BLaER1 treated with 17β-estradiol and CSF1 and Interleukin-3, amounts not matched to agents 10 nM and 100 nM (cell line): ENCODE results near the gene KANK2.
"Not testable (repeated sequence)": the region's sequence is repeated elsewhere in the genome, so short reads cannot be mapped to it uniquely, and the experiment has no call there.

Experiments
- H3K27ac ChIP-seq, 11 experiments: shearing (Covaris generic); formaldehyde crosslinking; 2 replicates each; pipeline ENCODE4 v1.8.1; 2022
- H3K27me3 ChIP-seq, 11 experiments: shearing (Covaris generic); formaldehyde crosslinking; 2 replicates each; pipeline ENCODE4 v1.8.1; 2022
- H3K36me3 ChIP-seq, 11 experiments: shearing (Covaris generic); formaldehyde crosslinking; 2 replicates each; pipeline ENCODE4 v1.8.1; 2022
- H3K4me1 ChIP-seq, 10 experiments: shearing (Covaris generic); formaldehyde crosslinking; 2 replicates each; pipeline ENCODE4 v1.8.1; 2022
- H3K4me2 ChIP-seq, 11 experiments: shearing (Covaris generic); formaldehyde crosslinking; 2 replicates each; pipeline ENCODE4 v1.8.1; 2022
- H3K4me3 ChIP-seq, 10 experiments: shearing (Covaris generic); formaldehyde crosslinking; 2 replicates each; pipeline ENCODE4 v1.8.1; 2022
- H3K9ac ChIP-seq, 11 experiments: shearing (Covaris generic); formaldehyde crosslinking; 2 replicates each; pipeline ENCODE4 v1.8.1; 2022
- H3K9me3 ChIP-seq, 11 experiments: shearing (Covaris generic); formaldehyde crosslinking; replicated peaks in 1 of 11; 2 replicates each; pipeline ENCODE4 v1.8.1; 2022
- H4K20me1 ChIP-seq, 11 experiments: shearing (Covaris generic); formaldehyde crosslinking; 2 replicates each; pipeline ENCODE4 v1.8.1; 2022
- Cebpa-rat ChIP-seq, 11 experiments: shearing (Covaris generic); IDR thresholded peaks; 2 replicates each; pipeline ENCODE4 v1.8.1; 2022

Gene KANK2

DNA sequence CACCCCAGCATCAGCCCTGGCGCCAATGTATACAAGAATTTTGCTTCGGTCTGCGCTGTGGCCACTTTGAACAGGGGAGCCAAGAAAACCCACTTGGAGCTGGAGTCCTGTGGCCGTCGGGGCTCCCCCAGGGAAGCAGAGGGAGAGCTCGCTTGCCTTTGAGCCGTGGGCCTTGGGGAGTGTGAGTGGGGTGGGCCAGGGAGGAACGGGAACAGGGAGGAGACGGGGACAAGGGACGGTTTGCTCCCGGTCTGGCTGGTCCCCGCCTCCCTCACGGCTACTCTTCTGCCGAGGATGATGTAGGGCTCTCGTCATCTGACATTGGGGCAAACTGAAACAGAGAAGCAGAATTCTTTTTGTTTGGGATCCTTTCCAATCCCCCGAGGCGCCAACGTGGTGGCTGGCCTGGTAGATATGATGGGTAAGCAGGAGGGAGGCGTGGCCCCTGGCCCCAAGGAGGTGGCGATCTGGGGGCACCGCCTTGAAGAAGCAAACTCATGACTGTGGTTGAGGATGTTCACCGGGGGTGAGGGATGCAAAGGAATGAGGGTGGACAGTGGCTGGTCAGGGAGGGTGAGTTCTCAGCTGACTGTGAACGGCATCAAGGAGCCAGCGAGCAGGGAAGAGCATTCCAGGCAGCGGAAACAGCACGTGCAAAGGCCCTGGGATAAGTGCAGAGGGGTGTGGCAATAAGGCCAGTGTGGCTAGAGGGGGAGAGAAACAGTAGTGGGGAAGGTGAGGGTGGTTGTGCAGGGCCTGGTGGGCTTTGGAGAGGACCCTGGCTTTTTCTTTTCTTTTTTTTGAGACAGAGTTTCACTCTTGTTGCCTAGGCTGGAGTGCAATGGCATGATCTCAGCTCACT lies 30.8 kb downstream of the KANK2 start:
- Histone ChIP-seq H3K4me3 (no peak overlapping the region), H4K20me1 (0 out of 22 replicates have a peak, but pooled peaks cover 0 to 5% (median 0%) of the 10 kb centered on the region in 11 experiments), H3K4me1 (no peaks in the 10 kb centered on the region), H3K9ac (no peak overlapping the region), H3K36me3 (peaks cover 37 to 84% (median 64%) of the 10 kb centered on the region in 11 experiments), H3K27ac (no peak overlapping the region), H3K4me2 (no peak overlapping the region), H3K9me3 (peaks cover 0 to under 1% (median 0%) of the 10 kb centered on the region in 11 experiments; a peak in 1 of 22 replicates), H3K27me3 (no peaks in the 10 kb centered on the region)
- no peak for TF ChIP-seq Cebpa-rat (IDR thresholded peaks at IDR 0.05)

DNA sequence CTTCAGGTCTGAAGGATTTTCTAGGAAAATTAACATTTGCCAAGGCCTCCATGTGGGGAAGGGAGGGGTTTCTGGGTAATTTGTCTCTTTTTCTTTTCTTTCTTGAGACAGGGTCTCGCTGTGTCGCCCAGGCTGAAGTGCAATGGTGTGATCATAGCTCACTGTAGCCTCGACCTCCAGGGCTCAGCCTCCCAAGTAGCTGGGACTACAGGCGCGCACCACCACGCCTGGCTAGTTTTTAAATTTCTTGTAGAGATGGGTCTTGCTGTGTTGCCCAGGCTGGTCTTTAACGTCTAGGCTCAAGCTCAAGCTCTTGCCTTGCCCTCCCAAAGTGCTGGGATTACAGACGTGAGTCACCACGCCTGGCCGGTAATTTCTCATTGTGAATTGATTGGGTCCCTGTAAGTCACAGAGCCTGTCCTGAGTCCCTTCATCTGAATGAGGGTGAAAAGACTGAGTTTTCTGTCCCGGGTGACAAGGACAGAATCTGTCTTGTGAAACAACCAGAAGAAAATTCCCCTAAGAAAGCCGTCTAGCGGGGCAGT lies 31.8 kb downstream of the KANK2 start:
- Histone ChIP-seq H3K27ac (no peak overlapping the region; a peak in 1 of 22 replicates), H3K9me3 (peaks cover 0 to 10% (median 3%) of the 10 kb centered on the region in 11 experiments; a peak in 11 of 22 replicates), H3K9ac (no peak overlapping the region), H3K27me3 (no peaks in the 10 kb centered on the region), H3K4me2 (no peak overlapping the region), H3K4me1 (peaks cover 0 to under 1% (median 0%) of the 10 kb centered on the region in 10 experiments; a peak in 2 of 20 replicates), H3K36me3 (peaks cover 32 to 75% (median 55%) of the 10 kb centered on the region in 11 experiments), H3K4me3 (no peak overlapping the region), H4K20me1 (0 out of 22 replicates have a peak, but pooled peaks cover 0 to 5% (median 0%) of the 10 kb centered on the region in 11 experiments)
- TF ChIP-seq Cebpa-rat (IDR thresholded peaks at IDR 0.05) = no peak

DNA sequence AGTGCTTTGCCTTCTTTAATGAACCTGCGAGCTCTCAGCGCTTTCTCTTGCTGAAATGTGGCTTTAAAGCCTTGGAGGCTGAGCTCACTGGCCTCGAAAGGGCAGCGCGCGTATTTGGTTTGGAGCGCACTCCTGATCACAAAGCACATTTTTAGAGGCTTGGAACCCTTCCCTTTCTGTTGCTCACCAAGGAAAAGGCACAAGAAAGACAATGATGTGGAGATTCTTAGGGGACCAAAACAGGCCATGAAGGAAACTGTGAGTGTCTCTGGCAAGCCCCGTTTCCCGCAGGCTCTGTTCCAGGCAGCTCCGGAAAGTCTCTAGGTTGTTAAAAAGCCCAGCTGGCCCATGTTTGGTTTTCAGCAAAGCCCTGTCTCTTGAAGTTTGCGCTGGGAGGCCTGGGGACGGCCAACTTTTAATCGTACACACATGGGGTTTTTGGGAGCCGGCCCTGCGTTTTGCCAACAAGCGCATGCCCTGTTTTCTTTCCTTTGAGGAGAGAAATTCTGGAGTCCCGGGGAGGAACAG lies 32.4 kb downstream of the KANK2 start:
- H3K4me1 ChIP-seq = peaks cover 0 to 7% (median 3%) of the 10 kb centered on the region in 10 experiments; a peak in 9 of 20 replicates
- H3K9ac ChIP-seq = no peak overlapping the region
- H3K36me3 ChIP-seq = peaks cover 31 to 69% (median 49%) of the 10 kb centered on the region in 11 experiments
- no peaks in the 10 kb centered on the region for H3K27me3 ChIP-seq
- no peak overlapping the region for H3K4me3 ChIP-seq
- peaks cover 0 to 16% (median 7%) of the 10 kb centered on the region in 11 experiments; a peak in 11 of 22 replicates for H3K9me3 ChIP-seq
- no peak overlapping the region; a peak in 1 of 22 replicates for H3K27ac ChIP-seq
- TF ChIP-seq Cebpa-rat (IDR thresholded peaks at IDR 0.05) = no peak
- H3K4me2 ChIP-seq = no peak overlapping the region
- 0 out of 22 replicates have a peak, but pooled peaks cover 0 to 5% (median 0%) of the 10 kb centered on the region in 11 experiments for H4K20me1 ChIP-seq

DNA sequence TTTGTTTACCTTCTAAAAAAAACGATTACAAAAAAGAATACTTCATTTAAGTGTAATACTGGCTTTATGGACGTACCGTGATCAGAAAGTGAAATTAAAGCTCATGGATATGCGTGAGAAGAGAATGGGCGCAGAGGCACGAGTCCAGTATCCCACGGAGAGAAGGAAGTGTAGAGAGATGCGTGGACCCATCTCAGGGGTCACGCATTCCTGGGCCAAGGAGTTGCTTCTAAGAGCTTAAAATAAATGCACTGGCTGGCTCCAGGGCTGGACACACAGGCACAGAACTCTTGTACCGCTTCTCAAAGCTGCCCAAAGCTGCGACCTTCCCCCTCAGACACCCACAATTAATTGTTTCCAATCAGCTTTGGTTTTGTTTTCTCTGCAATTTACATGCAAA lies 33.0 kb downstream of the KANK2 start:
- H3K27me3 ChIP-seq = no peaks in the 10 kb centered on the region
- H3K9me3 ChIP-seq = peaks cover 0 to 16% (median 7%) of the 10 kb centered on the region in 11 experiments; a peak in 11 of 22 replicates
- 0 out of 22 replicates have a peak, but pooled peaks cover 0 to 5% (median 0%) of the 10 kb centered on the region in 11 experiments for H4K20me1 ChIP-seq
- H3K9ac ChIP-seq = no peak overlapping the region
- H3K4me3 ChIP-seq = no peak overlapping the region
- no peak overlapping the region for H3K27ac ChIP-seq
- H3K36me3 ChIP-seq = peaks cover 24 to 62% (median 42%) of the 10 kb centered on the region in 11 experiments
- peaks cover 0 to 13% (median 7%) of the 10 kb centered on the region in 10 experiments; a peak in 13 of 20 replicates for H3K4me1 ChIP-seq
- TF ChIP-seq Cebpa-rat (IDR thresholded peaks at IDR 0.05) = no peak
- H3K4me2 ChIP-seq = no peak overlapping the region

DNA sequence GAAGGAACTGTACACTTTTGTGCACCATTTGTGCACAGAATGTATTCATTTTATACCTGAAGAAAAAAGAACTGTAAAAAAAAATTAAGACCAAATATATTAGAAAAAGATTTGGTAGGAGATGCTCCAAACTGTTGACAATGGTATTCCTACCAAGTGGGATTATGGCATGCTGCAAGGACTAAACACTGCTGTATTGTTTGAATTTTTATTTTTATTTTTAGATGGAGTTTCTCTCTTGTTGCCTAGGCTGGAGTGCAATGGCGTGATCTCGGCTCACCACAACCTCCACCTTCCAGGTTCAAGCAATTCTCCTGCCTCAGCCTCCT lies 36.9 kb downstream of the KANK2 start:
- H3K36me3 ChIP-seq = peaks cover 1 to 23% (median 7%) of the 10 kb centered on the region in 11 experiments; a peak in 14 of 22 replicates
- peak overlapping the region in 5 of 11 experiments; percentile 2 to 92 (median 57); a peak in 6 of 22 replicates for H3K4me2 ChIP-seq
- not testable (repeated sequence) for H3K9ac ChIP-seq, H4K20me1 ChIP-seq, H3K27ac ChIP-seq, H3K4me3 ChIP-seq, H3K27me3 ChIP-seq
- peaks cover 0 to 16% (median 7%) of the 10 kb centered on the region in 11 experiments; a peak in 11 of 22 replicates for H3K9me3 ChIP-seq
- peaks cover 6 to 44% (median 27%) of the 10 kb centered on the region in 10 experiments; a peak in 19 of 20 replicates for H3K4me1 ChIP-seq

DNA sequence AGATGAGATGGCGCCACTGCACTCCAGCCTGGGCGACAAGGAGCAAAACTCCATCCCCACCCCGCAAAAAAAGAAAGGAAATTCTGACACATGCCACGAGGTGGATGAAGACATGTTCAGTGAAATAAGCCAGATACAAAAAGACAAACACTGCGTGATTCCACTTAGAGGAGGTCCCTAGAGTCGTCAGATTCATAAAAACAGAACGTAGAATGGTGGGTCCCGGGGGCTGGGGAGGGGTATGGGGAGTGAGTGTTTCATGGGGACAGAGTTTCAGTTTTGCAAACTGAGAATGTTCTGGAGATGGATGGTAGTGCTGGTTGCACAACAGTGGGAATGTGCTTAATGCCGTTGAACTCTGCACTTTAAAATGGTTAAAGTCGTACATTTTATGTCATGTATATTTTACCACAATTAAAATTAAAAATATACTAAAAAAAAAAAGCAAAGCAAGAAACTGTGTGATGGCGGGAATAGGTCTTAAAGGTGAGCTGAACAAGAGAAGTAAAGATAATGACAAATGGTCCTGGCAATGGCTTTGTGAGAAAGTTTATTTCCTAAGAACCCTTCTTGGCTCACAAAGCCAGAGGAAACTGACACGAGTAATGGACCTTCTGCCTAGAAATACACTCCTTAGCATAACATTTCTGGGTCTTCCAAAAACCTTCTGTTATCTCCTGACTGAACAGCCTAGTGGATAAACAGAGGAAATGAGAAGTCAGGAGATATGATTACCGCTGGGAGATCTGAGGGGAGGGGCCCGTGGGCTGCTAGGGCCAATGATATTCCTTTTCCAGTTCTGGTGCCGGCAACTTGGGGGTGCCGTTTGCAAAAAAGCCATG lies 37.5 kb downstream of the KANK2 start:
- Histone ChIP-seq H3K4me1 (peaks cover 10 to 50% (median 32%) of the 10 kb centered on the region in 10 experiments), H3K4me3 (no peak overlapping the region), H3K4me2 (peak overlapping the region in 6 of 11 experiments; percentile 11 to 92 (median 58); a peak in 10 of 22 replicates), H3K9ac (no peak overlapping the region), H4K20me1 (no peaks in the 10 kb centered on the region), H3K27me3 (no peaks in the 10 kb centered on the region), H3K36me3 (peaks cover 0 to 18% (median 1%) of the 10 kb centered on the region in 11 experiments; a peak in 6 of 22 replicates), H3K27ac (no peak overlapping the region), H3K9me3 (peaks cover 0 to 16% (median 7%) of the 10 kb centered on the region in 11 experiments; a peak in 11 of 22 replicates)
- no peak for TF ChIP-seq Cebpa-rat (IDR thresholded peaks at IDR 0.05)

DNA sequence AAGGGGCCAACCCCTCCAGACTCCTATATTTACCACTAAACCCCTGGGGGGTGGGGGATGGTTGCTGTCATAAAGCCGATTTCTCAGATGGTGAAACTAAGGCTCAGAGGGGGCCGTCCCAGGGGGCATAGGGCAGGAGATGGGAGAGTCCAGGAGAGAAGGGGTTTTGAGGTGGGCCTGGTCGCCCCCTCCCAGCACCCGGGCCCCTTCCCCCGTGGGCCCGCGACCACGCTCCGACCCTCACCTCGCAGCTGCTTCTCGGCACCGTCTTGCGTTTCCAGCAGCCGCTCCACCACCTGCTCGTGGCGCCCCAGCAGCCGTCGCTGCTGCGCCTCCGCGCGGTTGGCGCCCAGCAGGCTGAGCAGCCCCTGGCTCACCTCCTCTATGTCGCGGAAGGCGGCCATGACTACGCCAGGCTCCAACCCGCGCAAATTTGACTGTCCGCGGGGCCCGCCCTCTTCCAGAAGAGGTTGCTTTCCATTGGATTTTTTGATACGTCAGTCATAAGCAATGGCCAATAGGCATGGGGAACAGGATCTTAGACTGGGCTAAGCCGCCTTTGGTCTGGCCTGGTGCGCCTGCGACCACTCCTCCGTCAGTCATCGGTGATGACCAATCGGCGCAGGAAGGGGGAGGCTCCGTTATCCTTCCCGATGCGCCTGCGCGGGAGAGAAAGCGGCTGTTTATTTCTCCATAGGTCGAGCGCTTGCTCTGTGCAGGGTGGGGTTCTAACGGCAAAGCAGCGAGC lies 41.8 kb downstream of the KANK2 start, which contains the start of gene SPC24:
Gene SPC24 (minus strand): TSS at position 410 of the 748 bp plus-strand sequence. CDS start 6 bp downstream, at position 404.
- Histone ChIP-seq H3K27ac (peak within 1 kb of the TSS in 10 of 11 experiments; percentile 22 to 91 (median 88); a peak in 19 of 22 replicates), H3K9ac (peak within 1 kb of the TSS; percentile 67 to 92 (median 89)), H3K9me3 (peaks cover 0 to 6% (median 2%) of the 10 kb centered on the region in 11 experiments; a peak in 9 of 22 replicates), H3K4me3 (peak within 1 kb of the TSS; percentile 75 to 99 (median 84)), H3K4me1 (peaks cover 23 to 73% (median 46%) of the 10 kb centered on the region in 10 experiments), H4K20me1 (peaks cover 0 to 7% (median 0%) of the 10 kb centered on the region in 11 experiments; a peak in 5 of 22 replicates), H3K4me2 (peak within 1 kb of the TSS; percentile 82 to 97 (median 93)), H3K27me3 (no peaks in the 10 kb centered on the region), H3K36me3 (peaks cover 0 to 30% (median 15%) of the 10 kb centered on the region in 11 experiments; a peak in 16 of 22 replicates)
- TF ChIP-seq Cebpa-rat (IDR thresholded peaks at IDR 0.05) = no peak
